Omental fat pad (tissue), 4 donors: ENCODE measurements around the gene ACSL4. TPM values are rescaled to one million over a fixed set of nuclear protein-coding genes. Genes with fewer than 3 reads are reported as not detected.

Experiments
- ATAC-seq: fragments of 150-250 bp; one replicate; pipeline ENCODE4 v1.9.1; 2016; ENCODE audit warnings: mild to moderate bottlenecking, moderate library complexity; ENCODE audit not compliant: low FRiP score
- DNase-seq: peaks from one replicate; pipeline ENCODE4 v3.0.0-alpha.2; 2019; ENCODE audit warnings: low spot score
- total RNA-seq, 4 donors: library from RNA; depleted of rRNA; stranded (reverse); fragments of >200 nt; gene quantifications; one replicate each; pipeline ENCODE4 v1.1.0, GENCODE V29; 2016
- TF ChIP-seq, protein P1 (sequence below), 3 donors: fragments of 450-650 bp; IDR thresholded peaks; one replicate each; pipeline ENCODE4 v1.5.1; 2016 to 2017; ENCODE audit warnings: antibody characterized with exemption in 3 of 3, mild to moderate bottlenecking in 3 of 3, moderate library complexity in 2 of 3

The ACSL4 gene
- total RNA-seq, 4 donors from 2014 or later: 94.7 to 244 (median 166) TPM

DNA sequence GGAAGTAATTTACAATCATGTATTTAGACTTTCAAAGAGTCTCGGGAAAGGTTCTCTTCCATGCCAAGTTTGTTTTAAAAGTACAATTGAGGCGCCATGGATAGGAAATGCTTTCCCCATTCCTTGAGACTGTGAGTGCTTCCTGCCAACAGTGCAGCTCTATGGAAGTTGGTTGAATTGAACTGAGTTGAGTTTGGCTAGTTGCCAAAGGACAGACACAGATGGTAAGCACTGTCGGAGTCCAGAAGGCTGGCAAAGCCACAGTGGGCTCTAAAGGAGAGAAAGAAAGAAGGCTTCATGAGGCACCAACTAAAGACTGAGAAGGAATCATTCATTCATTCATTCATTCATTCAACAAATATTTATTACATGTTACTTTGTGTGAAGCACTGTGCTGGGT lies 103.7 kb downstream of the ACSL4 start:
- TF ChIP-seq, protein P1, sequence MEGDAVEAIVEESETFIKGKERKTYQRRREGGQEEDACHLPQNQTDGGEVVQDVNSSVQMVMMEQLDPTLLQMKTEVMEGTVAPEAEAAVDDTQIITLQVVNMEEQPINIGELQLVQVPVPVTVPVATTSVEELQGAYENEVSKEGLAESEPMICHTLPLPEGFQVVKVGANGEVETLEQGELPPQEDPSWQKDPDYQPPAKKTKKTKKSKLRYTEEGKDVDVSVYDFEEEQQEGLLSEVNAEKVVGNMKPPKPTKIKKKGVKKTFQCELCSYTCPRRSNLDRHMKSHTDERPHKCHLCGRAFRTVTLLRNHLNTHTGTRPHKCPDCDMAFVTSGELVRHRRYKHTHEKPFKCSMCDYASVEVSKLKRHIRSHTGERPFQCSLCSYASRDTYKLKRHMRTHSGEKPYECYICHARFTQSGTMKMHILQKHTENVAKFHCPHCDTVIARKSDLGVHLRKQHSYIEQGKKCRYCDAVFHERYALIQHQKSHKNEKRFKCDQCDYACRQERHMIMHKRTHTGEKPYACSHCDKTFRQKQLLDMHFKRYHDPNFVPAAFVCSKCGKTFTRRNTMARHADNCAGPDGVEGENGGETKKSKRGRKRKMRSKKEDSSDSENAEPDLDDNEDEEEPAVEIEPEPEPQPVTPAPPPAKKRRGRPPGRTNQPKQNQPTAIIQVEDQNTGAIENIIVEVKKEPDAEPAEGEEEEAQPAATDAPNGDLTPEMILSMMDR (IDR thresholded peaks at IDR 0.05): no peak
- no peak for ATAC-seq
- no peak for DNase-seq

DNA sequence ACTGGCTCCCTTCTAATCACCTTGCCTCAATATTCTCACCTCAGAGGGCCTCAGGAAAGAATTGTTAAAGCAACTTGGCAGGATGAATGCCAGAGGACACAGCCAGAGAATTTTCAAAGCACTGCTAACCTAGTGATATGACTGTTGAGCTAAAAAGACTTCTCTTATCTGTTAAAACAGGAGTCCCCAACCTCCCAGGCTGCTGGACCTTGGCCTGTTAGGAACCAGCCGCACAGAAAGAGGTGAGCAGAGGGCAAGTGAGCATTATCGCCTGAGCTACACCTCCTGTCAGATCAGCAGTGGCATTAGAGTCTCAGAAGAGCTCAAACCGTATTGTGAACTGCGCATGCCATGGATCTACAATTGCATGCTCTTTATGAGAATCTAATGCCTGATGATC lies 106.4 kb downstream of the ACSL4 start:
- TF ChIP-seq, protein P1 (IDR thresholded peaks at IDR 0.05): no peak
- no peak for ATAC-seq
- no peak for DNase-seq

DNA sequence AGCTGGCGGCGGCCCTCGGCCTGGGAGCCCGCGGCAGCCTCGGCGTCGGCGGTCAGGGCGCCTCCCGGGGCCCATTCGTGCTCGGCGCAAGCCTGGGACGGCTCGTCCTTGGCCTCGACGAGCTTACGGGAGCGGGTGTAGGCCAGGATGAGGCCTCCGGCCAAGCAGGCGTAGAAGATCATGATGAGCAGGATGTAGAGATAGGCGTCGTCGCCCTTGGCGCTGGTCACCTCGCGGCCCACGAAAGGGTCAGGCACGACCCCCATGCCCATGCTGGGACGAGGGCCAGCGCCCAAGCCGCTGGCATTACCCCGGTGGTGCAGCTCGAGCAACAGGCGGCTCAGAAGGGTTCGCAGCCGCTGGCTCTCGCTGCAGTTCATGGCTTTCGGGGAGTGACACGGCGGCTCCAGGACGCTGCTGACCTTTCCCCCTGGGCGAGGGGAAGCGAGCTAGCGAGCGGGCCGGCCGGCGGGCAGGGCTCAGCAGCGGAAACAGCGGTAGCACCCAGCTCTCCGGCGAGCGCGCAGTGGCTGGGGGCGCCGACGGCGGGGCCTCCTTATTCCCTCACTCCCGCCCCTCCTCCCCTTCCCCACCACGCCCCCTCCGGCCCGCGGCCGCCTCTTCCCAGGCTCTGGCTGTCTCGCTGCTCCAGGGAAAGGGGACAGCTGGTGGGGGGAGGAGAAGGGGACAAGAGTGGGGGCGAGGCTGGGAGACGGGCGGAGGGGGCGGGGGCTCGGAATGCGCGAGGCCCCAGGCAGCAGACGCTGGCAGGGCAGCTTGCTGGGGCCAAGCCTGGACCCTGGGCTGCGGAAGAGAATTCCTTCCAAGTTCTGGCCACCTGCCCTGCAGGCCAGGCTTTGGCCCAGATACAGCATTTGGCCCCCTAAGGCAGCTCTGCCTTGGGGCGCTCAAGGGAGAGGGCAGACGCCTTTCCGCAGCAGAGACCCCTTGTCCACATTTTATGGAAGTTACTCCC lies 108.1 kb downstream of the ACSL4 start, which contains the start of gene KCNE5:
KCNE5 (minus strand) TSS at position 532 of the 976 bp plus-strand sequence; CDS start at position 380, 152 bp downstream.
- ATAC-seq (no peak), DNase-seq (no peak)
- TF ChIP-seq, protein P1 (IDR thresholded peaks at IDR 0.05): no peak

DNA sequence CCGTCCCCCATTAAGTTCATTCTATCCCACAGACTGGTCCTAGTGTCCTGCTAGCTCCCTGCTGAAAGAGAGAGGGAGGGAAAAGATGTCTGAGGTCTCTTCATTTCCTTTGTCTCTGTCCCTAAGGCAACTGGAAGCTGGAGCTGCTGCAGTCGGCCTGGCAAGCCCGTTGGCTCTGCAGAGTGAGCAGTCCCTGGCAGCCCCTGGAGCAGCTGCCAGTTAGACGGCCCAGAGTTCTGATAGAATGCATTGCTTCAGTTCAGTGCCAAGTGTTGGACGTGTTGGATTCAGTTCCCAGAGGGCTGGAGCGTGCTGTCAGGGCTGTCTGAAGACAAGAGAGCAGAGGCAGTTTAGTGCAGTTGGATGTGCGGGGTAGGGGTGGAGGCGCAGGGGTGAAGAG lies 109.1 kb downstream of the ACSL4 start:
- DNase-seq (no peak), ATAC-seq (no peak)
- TF ChIP-seq, protein P1 (IDR thresholded peaks at IDR 0.05): no peak

DNA sequence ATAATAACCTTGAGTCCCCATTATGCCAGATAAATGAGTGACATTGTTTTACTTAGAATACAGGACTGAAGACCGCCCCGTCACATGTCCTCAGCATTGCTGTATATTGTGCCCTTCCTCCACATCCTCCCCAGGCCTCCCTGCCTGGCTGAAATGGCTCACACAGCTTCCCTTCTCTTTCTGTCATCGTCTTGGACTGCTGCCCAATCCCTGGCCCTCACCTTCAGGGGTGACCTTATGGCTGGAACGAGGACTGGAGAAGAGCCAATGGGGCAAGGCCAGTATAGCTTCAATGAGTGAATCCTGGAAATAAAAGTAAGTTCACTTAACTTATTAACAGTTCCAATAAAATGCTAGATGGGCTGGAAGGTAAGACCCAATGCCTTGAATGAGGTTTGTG lies 110.8 kb downstream of the ACSL4 start:
- TF ChIP-seq, protein P1 (IDR thresholded peaks at IDR 0.05): no peak
- ATAC-seq (no peak), DNase-seq (no peak)

DNA sequence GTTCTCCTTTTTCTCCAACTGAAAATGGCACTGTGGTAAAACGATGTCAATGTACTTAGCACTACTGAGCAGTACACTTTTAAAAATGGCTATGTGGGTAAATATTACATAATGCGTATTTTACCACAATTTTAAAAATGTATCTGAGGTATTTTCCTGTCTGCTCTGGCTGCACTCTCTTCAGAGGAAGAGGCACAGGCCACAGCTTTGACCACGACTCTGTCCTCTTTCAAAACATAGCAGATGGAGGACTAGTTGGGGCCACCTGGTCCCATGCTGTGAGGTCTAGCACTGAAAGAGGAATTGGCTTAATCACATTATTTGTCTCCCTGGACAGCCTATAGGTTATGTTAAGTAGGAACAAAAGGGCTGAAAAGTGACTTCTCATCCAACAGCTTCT lies 113.3 kb downstream of the ACSL4 start:
- DNase-seq: no peak
- no peak for ATAC-seq
- TF ChIP-seq, protein P1 (IDR thresholded peaks at IDR 0.05): no peak

DNA sequence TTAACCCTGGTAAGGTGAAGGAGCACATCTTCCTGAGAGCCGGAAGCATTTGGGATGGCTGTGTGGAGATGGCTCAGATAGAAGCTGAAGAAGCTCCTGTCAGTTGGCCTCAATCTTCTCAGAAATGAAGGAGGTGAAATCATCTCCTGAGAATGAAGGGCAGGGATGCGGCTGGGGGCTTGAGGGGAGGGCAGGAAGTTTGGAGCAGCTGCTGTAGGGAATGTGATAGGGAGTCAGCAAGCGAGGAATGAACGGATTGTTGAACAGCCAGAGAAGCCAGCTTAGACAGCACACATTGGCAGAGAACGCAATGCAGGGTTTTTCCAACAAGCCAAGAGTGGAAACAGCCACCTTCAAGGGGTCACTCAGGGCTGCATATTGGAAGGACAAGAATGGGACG lies 118.1 kb downstream of the ACSL4 start:
- TF ChIP-seq, protein P1 (IDR thresholded peaks at IDR 0.05): no peak
- ATAC-seq (no peak), DNase-seq (no peak)
